ENCODE data around the gene IRAG1.

The IRAG1 gene

GRCh38 chr11:10663365-10663764, 30.2 kb downstream of the IRAG1 start:
- in situ Hi-C loops (cut with MboI; ENCODE audit: low pct_unique_long_range_greater_than_20kb, low sequenced_read_pairs, unreplicated experiment), result loop anchor here (10.0 kb wide), 1 partner anchor 61 kb away; no protein-coding TSS in a partner anchor
- DNase-seq (ENCODE audit: low spot score), result no peak
- TF ChIP-seq CTCF (IDR thresholded peaks at IDR 0.05; ENCODE audit: extremely low read depth, insufficient read depth, missing control alignments), result no peak

- no peak for DNase-seq (ENCODE audit: low spot score)
- in situ Hi-C loops (cut with MboI; ENCODE audit: low pct_unique_long_range_greater_than_20kb, low sequenced_read_pairs, unreplicated experiment), result loop anchor here (10.0 kb wide), 1 partner anchor 64 kb away; no protein-coding TSS in a partner anchor
- no peak for TF ChIP-seq CTCF (IDR thresholded peaks at IDR 0.05; ENCODE audit: extremely low read depth, insufficient read depth, missing control alignments)
Measured at GRCh38 chr11:10660323-10660722, 33.2 kb downstream of the IRAG1 start.

DNA sequence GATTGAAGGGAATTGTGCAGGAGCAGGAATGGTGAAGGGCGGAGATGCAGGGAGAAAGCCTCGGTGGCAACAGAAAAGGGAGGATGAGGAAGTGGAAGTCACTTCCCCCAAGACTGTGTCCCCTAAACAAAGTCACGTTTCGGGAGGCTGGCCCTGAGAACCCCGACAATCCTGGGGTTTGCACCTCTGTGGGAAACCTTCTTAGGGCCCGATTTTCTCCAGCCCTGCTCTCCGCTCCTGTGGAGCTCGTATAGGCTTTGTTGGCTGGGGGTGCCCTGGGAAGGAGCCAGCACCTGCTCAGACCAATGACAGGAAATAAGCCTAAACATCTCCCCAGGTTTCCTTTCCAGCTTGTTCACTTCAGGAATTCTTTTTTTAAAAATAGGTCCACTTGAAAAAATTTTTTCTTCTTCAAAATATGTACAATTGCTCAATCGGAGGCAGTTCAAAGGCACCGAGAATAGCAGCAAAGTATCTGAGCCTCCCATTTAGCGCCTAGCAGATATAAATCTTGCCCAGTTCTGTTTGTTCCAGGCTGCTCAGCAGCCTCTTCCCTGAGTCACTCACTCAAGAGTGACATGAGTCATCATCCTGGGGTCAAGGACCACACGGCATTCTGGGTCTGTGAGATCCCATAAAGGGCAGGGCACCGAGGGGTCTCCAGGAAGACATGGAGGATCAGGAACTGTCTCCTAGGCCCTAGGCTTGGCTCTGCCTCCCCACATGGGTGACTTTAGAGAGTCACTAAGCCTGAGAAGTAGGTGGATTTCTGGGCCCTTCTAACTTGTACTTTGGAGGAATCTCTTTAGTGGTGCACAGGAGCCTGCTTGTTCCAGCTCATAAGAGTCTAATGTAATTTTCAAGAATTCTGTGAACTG, 34.0 kb downstream of the IRAG1 start:
- DNase-seq (ENCODE audit: low spot score), result no peak
- no peak for TF ChIP-seq CTCF (IDR thresholded peaks at IDR 0.05; ENCODE audit: extremely low read depth, insufficient read depth, missing control alignments)
- in situ Hi-C loops (cut with MboI; ENCODE audit: low pct_unique_long_range_greater_than_20kb, low sequenced_read_pairs, unreplicated experiment), result loop anchor here (10.0 kb wide), 2 partner anchors 65 to 255 kb away; no protein-coding TSS in a partner anchor

- TF ChIP-seq CTCF (IDR thresholded peaks at IDR 0.05; ENCODE audit: extremely low read depth, insufficient read depth, missing control alignments), result no peak
- no peak for DNase-seq (ENCODE audit: low spot score)
- in situ Hi-C loops (cut with MboI; ENCODE audit: low pct_unique_long_range_greater_than_20kb, low sequenced_read_pairs, unreplicated experiment), result loop anchor here (10.0 kb wide), 1 partner anchor 254 kb away; no protein-coding TSS in a partner anchor
Measured at GRCh38 chr11:10658621-10659338, 34.8 kb downstream of the IRAG1 start.

GRCh38 chr11:10657308-10658271, 36.0 kb downstream of the IRAG1 start:
- peak; percentile 43 for DNase-seq (ENCODE audit: low spot score)
- TF ChIP-seq CTCF (IDR thresholded peaks at IDR 0.05; ENCODE audit: extremely low read depth, insufficient read depth, missing control alignments), result no peak
- in situ Hi-C loops (cut with MboI; ENCODE audit: low pct_unique_long_range_greater_than_20kb, low sequenced_read_pairs, unreplicated experiment), result loop anchor here (10.0 kb wide), 1 partner anchor 253 kb away; no protein-coding TSS in a partner anchor

Measured in GM13977 (cell line).